HepG2 (cell line): Measurements from ENCODE around the gene ZNF880. TPM values are rescaled to one million over a fixed set of nuclear protein-coding genes. Genes with fewer than 3 reads are reported as not detected.

Experiments
- ATAC-seq: fragments of 200-7000 bp; cut with Tn5 transposase; 3 replicates; pipeline ENCODE4 v1.9.1; 2020; ENCODE audit warnings: mild to moderate bottlenecking, moderate library complexity
- BruUV-seq: library from RNA; stranded (reverse); fragments of 400-500 nt; replicated peaks from 2 replicates; lab custom pipeline; 2021; lab: Mats Ljungman, UMichigan
- CTCF ChIA-PET: fragments of 300-600 bp; formaldehyde crosslinking; extraction: SDS; loops from one replicate; lab custom pipeline; 2021; ENCODE audit warnings: low total read pairs, inconsistent platforms, low intra/inter-chr PET ratio; lab: Yijun Ruan, JAX
- POLR2A ChIA-PET: fragments of 350-600 bp; sonication (Branson Sonifier 250); formaldehyde crosslinking; loops from one replicate; lab custom pipeline; 2020; ENCODE audit warnings: antibody characterized with exemption, inconsistent platforms; lab: Yijun Ruan, JAX
- DNase-seq: peaks from one replicate; pipeline ENCODE4 v3.0.0-alpha.2; 2015; ENCODE audit warnings: low spot score
- FAIRE-seq: peaks from 3 replicates; lab custom pipeline; 2011; peaks lifted over from hg19 to GRCh38; lab: Jason Lieb, UNC
- H2AFZ ChIP-seq: one replicate; pipeline ENCODE4 v1.6.1; 2011; ENCODE audit warnings: low read length, inconsistent platforms
- H3K27ac ChIP-seq: fragments of 300-600 bp; 3 replicates; pipeline ENCODE4 v1.8.0; 2011; ENCODE audit warnings: mixed run types, mild to moderate bottlenecking, mixed read lengths, low read length, inconsistent platforms; ENCODE audit not compliant: insufficient read depth; ENCODE audit errors: extremely low read length
- H3K27me3 ChIP-seq, 2 experiments: fragments of 200-600 bp in 1 of 2; 2 replicates in 1 of 2; 3 replicates in 1 of 2; pipeline versions ENCODE4 v1.6.0 to v1.8.0; 2011; ENCODE audit warnings: low read length in 2 of 2, mild to moderate bottlenecking in 2 of 2, moderate library complexity in 2 of 2, inconsistent platforms in 1 of 2; ENCODE audit not compliant: insufficient read depth in 2 of 2, control insufficient read depth in 1 of 2
- H3K36me3 ChIP-seq, 2 experiments: fragments of 200-600 bp in 1 of 2; replicated peaks in 1 of 2; 2 replicates in 1 of 2; 3 replicates in 1 of 2; pipeline versions ENCODE4 v1.5.1 to v1.8.0; 2011; ENCODE audit warnings: low read length in 2 of 2, inconsistent platforms in 1 of 2; ENCODE audit not compliant: insufficient read depth in 2 of 2, control insufficient read depth in 1 of 2
- H3K4me1 ChIP-seq: 2 replicates; pipeline ENCODE4 v1.5.1; 2012; ENCODE audit warnings: low read length, inconsistent platforms; ENCODE audit not compliant: insufficient read depth
- H3K4me2 ChIP-seq: 2 replicates; pipeline ENCODE4 v1.6.0; 2011; ENCODE audit warnings: low read depth, low read length, inconsistent platforms
- H3K4me3 ChIP-seq, 3 experiments: fragments of 200-600 bp in 1 of 3; sonication (generic), shearing (Covaris generic) in 1 of 3; replicated peaks in 1 of 3; 2 replicates each; pipeline ENCODE4 v1.5.1; 2011 to 2016; ENCODE audit warnings: low read length in 3 of 3, inconsistent platforms in 2 of 3, low read depth in 2 of 3, mild to moderate bottlenecking in 2 of 3, control low read depth in 1 of 3, mixed read lengths in 1 of 3; ENCODE audit not compliant: insufficient read depth in 1 of 3
- H3K79me2 ChIP-seq: one replicate; pipeline ENCODE4 v1.6.1; 2011; ENCODE audit warnings: low read length, inconsistent platforms; ENCODE audit not compliant: insufficient read depth
- H3K9ac ChIP-seq: 2 replicates; pipeline ENCODE4 v1.6.0; 2011; ENCODE audit warnings: mild to moderate bottlenecking, low read depth, low read length, inconsistent platforms; ENCODE audit not compliant: insufficient read depth
- H3K9me3 ChIP-seq: 2 replicates; pipeline ENCODE4 v1.5.1; 2012; ENCODE audit warnings: mild to moderate bottlenecking, low read length
- H4K20me1 ChIP-seq: 2 replicates; pipeline ENCODE4 v1.6.0; 2011; ENCODE audit warnings: inconsistent platforms, mild to moderate bottlenecking, low read length, moderate library complexity; ENCODE audit not compliant: insufficient read depth
- BORCS8-MEF2B ChIP-seq: sonication (generic); formaldehyde crosslinking; IDR thresholded peaks from 2 replicates; pipeline ENCODE4 v1.8.0; 2022; ENCODE audit warnings: mild to moderate bottlenecking, missing genetic modification reagents
- PCBP2 ChIP-seq: fragments of 200-400 bp; formaldehyde crosslinking; optimal IDR thresholded peaks from 2 replicates; pipeline ENCODE3; 2018; ENCODE audit warnings: low read length, low read depth; ENCODE audit not compliant: poor library complexity, severe bottlenecking
- RBM39 ChIP-seq: fragments of 200-400 bp; formaldehyde crosslinking; IDR thresholded peaks from one replicate; pipeline ENCODE4 v1.6.1; 2018; ENCODE audit warnings: antibody characterized with exemption, mild to moderate bottlenecking, low read depth, low read length; ENCODE audit not compliant: poor library complexity, severe bottlenecking
- STAG1 ChIP-seq: sonication (generic); formaldehyde crosslinking; IDR thresholded peaks from 2 replicates; pipeline ENCODE4 v1.4.0; 2020; ENCODE audit warnings: missing genetic modification reagents
- ZNF33B ChIP-seq: sonication (generic); formaldehyde crosslinking; IDR thresholded peaks from 2 replicates; pipeline ENCODE4 v1.5.1; 2020; ENCODE audit warnings: mild to moderate bottlenecking, missing genetic modification reagents
- WGBS: methylation state at CpG from one replicate; pipeline ENCODE4 v1.1.6; 2017; ENCODE audit warnings: low lambda C conversion rate; 5-methylcytosine and 5-hydroxymethylcytosine counted together
- in situ Hi-C: cut with HindIII; loops from 2 replicates; pipeline ENCODE4 v1.10.0; 2017; ENCODE audit warnings: low pct_unique_long_range_greater_than_20kb; ENCODE audit not compliant: extremely low pct_ligation_motif_present
- intact Hi-C: fragments of 100-400 bp; cut with micrococcal nuclease; formaldehyde crosslinking; loops from one replicate; pipeline ENCODE4 v1.10.0; 2022; ENCODE audit not compliant: unreplicated experiment
- polyA plus RNA-seq, 8 experiments: library from polyadenylated mRNA; depleted of rRNA in 3 of 8; stranded (reverse) in 7 of 8; unstranded in 1 of 8; fragments of >200 nt; fragmentation: Illumina TruSeq in 4 of 8; extraction: Trizol in 4 of 8; gene quantifications; 2 replicates each; pipeline versions ENCODE4 v1.2.1 to v1.2.3, GENCODE V29; 2011 to 2016; ENCODE audit warnings: low read depth in 4 of 8, missing spikeins in 1 of 8, mixed read lengths in 1 of 8; ENCODE audit not compliant: insufficient read depth in 1 of 8
- total RNA-seq, 5 experiments: library from RNA; depleted of rRNA; stranded (reverse); fragments of >200 nt; fragmentation: Illumina TruSeq; extraction: Trizol; gene quantifications; 2 replicates each; pipeline ENCODE4 v1.2.3, GENCODE V29; 2016; ENCODE audit warnings: low read depth in 1 of 5
- TF ChIP-seq, protein P1 (sequence below): sonication (generic); formaldehyde crosslinking; IDR thresholded peaks from 2 replicates; pipeline ENCODE4 v1.5.0; 2020; ENCODE audit warnings: mild to moderate bottlenecking, missing genetic modification reagents, moderate library complexity

Gene ZNF880
- total and polyA plus RNA-seq, 2 of the 13 experiments (the other 11 are each of a cell fraction or from before 2014, with no cell fraction given): 0.03 to 0.18 TPM

DNA sequence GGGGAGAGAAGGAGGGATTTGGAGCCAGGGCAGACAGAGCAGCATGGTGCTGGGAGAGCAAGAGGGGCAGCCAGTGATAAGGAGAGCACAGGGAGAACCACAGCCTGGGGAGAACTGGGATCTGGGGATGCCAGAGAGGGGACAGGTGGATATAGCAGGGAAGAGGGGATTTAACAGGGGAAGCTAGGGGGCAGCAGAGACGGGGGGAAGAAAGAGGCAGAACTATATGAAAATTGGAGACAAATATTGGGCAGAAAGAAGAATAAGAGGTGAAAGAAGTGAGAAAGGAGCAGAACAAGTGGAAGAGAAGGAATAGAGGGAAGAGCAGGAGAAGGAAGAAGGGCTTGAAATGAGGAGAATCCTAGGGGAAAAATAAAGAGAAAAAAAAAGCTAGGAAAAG is 21.4 kb downstream of the ZNF880 start:
- ATAC-seq (no peak), DNase-seq (no peak), FAIRE-seq (no peak)
- H3K36me3 ChIP-seq: no peaks in the 10 kb centered on the region
- peaks cover 77% of the 10 kb centered on the region for H3K9me3 ChIP-seq
- H3K4me1 ChIP-seq: no peaks in the 10 kb centered on the region
- H4K20me1 ChIP-seq: no peaks in the 10 kb centered on the region
- no peak overlapping the region for H3K27ac ChIP-seq
- ChIA-PET CTCF (no interaction called here), POLR2A (no interaction called here)
- intact Hi-C loops: no loop called here
- no peaks in the 10 kb centered on the region for H3K27me3 ChIP-seq
- H3K79me2 ChIP-seq: no peaks in the 10 kb centered on the region
- no peak overlapping the region for H2AFZ ChIP-seq
- no TSS peak for BruUV-seq
- TF ChIP-seq, protein P1, sequence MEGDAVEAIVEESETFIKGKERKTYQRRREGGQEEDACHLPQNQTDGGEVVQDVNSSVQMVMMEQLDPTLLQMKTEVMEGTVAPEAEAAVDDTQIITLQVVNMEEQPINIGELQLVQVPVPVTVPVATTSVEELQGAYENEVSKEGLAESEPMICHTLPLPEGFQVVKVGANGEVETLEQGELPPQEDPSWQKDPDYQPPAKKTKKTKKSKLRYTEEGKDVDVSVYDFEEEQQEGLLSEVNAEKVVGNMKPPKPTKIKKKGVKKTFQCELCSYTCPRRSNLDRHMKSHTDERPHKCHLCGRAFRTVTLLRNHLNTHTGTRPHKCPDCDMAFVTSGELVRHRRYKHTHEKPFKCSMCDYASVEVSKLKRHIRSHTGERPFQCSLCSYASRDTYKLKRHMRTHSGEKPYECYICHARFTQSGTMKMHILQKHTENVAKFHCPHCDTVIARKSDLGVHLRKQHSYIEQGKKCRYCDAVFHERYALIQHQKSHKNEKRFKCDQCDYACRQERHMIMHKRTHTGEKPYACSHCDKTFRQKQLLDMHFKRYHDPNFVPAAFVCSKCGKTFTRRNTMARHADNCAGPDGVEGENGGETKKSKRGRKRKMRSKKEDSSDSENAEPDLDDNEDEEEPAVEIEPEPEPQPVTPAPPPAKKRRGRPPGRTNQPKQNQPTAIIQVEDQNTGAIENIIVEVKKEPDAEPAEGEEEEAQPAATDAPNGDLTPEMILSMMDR (CRISPR knock-in tag): 0 out of 2 replicates have a peak, but pooled peaks have one; percentile 3
- TF ChIP-seq BORCS8-MEF2B: no peak
- TF ChIP-seq PCBP2: no peak
- TF ChIP-seq RBM39: no peak
- TF ChIP-seq ZNF33B (CRISPR knock-in tag): no peak
- peak; percentile 9; the same call in 1 of the 2 replicates for TF ChIP-seq STAG1
- WGBS: 5% methylated on average over 1 of the region's 1 CpG
- no peak overlapping the region for H3K4me3 ChIP-seq
- in situ Hi-C loops: no loop called here
- no peak overlapping the region for H3K9ac ChIP-seq
- H3K4me2 ChIP-seq: no peak overlapping the region
